HG03103 (cell line): Measurements from ENCODE around the gene IFNA5.

Experiments used
- ATAC-seq: cut with Tn5 transposase; IDR thresholded peaks from one replicate; pipeline ENCODE4 v1.9.1; 2021; ENCODE audit warnings: low read depth; ENCODE audit not compliant: unreplicated experiment

IFNA5 gene

DNA sequence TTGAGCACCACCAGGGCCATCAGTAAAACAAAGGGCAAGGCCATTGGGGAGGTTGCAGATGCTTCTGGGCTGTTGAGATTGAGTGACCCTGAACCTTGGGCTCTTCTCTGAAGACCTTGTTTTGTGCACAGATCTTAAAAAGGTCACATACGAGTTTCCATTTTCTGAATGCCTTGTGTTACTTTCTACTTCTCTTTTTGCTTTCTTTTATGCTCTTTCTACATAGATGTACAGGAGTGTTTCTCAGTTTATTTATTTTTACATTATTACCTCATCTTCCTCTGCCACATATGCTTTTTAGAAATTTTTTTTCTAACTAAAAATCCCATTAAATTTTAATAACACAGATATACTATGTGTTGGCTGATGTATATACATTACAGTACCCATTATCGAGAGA lies at the start of gene IFNA5:
IFNA5 (minus strand) TSS at position 101 of the 400 bp plus-strand sequence; CDS start at position 44, 57 bp downstream.
- ATAC-seq: no peak

DNA sequence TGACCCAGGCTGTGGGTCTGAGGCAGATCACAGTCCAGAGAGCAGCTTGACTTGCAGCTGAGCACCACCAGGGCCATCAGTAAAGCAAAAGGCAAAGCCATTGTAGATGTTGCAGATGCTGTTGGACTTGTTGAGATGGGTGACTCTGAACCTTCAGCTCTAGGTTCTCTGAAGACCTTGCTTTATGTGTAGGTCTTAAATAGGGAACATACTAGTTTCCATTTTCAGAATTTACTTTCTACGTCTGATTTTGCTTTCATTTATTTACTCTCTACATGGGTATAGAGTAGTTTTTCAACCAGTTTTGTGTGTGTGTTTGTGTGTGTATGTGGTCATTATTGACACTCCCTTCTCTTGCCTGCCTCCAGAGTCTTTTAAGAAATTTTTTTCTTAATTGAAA lies 45.7 kb upstream of the IFNA5 start, which contains the start of gene IFNA6:
IFNA6 (minus strand) TSS at position 101 of the 400 bp plus-strand sequence; CDS start at position 101, 0 bp downstream.
- no peak for ATAC-seq

DNA sequence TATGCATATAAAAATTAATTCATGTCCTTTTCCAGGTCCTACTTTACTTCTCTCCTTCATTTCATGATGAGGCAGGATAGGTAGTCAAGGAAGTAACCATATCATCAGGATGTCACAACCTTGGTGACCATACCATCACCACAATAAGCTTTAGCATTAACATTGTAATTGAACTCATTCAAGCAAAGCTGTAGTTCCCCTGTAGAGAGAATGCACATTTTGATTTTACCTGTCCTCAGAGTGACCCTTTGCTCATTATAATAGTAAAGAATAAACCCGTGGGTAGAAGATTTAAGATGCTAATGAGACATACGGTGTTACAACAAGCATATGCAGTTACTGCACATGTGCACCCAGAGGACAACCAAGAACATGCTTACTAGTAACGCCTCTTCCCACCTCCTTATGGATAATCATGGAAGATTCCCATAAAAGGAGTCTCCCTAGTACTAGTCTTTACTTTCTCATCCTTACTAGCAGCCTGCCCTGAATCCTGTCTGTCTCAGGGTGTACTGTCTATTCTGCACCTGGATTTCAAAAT lies 43.4 kb upstream of the IFNA5 start:
- ATAC-seq: no peak

DNA sequence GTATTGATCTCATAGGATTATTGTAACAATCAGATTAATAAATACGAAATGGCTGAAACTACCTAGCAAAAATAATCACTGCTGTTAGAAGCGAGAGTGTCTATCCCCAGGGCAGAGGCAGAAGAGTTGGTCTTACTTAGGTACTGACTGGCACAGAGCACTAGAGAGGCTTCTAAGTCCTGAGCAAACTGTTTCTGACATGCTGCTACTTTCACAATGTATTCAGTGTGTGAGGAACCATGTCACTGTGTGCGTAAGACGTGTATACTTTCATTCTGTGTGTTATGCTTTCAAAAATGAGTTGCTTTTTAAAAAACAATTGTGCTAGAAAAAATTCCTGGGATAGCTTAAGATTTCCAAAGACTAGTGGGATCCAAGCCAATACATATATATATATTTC lies 35.6 kb upstream of the IFNA5 start:
- no peak for ATAC-seq

DNA sequence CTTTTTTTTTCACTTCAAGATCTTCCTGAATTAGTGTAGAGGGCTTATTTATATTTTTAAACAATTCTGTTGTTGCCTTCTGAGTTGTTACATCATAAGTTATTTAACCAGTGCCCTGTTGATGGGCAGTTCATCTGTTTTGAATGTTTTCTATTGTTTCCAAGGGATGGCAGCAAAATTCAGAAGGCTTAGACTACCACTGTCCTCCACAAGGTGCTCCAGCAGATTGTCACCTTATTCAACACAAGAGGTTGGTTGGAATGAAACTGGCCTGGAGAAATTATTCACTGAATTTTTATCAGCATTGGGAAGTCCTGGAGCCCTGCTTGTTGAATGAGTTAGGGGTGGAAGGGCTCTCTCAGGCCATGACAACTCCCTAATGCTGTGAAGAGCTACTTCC lies 31.3 kb upstream of the IFNA5 start:
- ATAC-seq: no peak

DNA sequence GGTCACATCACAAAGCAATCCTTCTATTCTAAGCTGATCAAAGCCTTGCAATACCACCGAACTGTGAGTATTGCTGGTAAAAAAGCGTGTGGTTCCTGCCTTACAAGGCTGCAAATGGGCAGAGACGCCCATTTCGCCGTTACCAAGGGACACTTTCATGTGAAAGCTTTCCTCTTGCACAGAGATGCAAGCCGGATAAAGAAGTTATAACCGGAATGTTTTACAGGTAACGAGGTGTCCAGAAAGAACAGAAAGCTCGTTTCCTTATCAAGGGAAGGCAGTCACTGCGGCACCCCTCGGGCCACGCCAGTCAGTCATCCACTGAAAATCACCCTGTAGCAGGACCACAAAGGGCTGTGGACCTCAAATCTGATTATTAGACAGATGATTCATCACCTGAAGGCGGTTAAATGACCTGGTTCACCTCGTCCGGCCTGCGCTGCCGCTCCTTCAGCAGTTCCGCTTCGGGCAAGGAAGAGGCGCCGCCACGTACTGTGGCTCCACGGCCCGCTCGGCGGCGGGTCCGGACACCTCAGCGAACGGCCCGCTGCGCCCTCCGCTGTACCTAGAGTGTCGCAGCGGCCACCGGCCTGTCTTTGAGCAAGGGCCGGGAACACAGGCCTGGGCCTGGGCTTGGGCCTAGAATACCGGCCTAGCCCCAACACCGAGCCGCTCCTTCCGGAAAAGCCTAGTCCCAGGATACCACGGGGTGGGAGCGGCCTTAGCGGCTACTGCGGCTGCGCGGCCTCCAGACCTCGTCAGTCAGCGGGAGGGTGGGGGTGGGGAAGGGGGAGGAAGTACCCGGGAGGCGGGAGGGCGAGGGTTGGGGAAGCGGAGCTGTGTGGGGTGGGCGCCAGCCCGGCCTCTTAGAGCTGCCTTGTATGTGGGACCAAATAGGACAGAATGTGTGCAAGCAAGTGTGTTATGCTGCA lies 29.9 kb upstream of the IFNA5 start, which contains the start of gene KLHL9:
KLHL9 (minus strand) TSS at position 704 of the 932 bp plus-strand sequence; CDS start at position 159, 545 bp downstream.
- ATAC-seq: peak; percentile 83

DNA sequence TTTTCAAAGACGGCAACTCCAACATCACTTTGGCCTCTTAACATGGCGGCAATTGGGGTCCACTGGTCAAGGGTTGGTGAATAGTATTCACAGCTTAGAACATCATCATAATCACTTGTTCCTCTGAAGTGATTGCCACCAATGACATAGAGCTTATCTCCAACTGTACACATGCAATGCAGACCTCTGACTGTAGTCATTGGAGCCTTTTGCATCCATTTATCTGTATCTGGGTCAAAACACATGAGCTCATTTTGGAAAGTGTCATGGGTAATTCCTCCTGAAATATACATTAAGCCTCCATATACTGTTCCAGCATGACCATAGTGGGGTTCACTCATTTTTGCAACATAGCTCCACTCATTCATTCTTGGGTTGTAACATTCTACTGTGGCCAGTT lies 28.1 kb upstream of the IFNA5 start:
- no peak for ATAC-seq

DNA sequence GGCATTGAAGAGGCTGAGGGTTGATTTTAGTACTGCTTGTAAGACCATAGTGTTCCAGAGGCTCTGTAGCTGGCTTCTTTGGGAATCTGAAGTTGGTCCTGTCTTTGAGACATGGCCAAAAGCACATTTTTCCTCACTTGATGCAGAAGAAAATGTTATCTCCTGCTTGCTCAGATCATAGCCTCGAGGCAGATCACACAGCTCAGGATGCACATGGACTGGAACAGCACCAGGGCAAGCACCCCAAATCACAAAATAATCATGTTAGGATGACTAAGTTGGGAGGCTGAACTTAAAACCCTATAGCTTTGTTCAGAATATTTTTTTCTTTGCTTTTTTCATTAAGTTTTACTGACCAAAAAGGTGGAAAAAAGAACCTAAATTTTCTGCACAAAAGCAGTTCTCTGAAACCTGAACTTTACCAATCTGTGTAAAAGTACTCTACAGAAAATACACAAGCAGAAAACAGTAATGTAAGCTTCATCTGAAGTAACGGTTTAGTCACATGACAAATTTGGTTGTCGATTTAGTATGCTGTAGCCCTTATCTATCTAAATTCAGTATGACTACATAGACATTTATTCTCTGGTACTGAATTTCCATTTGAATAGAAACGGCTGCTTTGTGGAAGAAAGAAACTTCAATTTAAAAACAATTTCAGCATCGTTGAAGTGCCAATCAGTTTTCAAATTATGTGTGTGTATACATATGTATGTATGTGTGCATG lies 26.7 kb upstream of the IFNA5 start:
- ATAC-seq: no peak

DNA sequence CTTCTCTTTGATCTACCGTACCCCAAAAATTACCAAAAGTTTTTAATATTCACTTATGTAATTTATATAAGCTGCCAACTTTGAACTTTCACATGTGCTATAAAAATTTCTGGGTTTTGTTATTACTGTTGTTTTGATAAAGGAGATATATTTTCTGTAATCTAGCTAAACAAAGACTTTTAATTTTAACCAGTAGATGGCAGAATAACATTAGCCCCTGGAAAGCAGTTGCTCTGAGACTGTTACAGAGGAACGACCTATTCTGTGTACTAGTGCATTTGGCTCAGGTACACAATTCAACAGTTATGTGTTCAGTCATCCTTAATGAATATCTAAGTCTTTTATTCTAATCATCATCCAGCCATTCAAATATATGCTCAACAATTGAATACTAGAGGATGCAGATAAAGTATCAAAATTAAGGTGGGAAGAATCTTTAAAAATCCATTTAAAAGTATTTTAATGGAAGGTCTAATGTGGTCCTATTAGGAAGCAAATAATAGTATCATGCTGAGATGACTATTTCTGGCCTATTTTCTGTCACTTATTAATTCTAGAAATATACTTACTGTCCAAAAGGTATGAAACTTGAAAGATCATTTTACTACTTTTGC lies 21.5 kb upstream of the IFNA5 start:
- ATAC-seq: peak; percentile 81

DNA sequence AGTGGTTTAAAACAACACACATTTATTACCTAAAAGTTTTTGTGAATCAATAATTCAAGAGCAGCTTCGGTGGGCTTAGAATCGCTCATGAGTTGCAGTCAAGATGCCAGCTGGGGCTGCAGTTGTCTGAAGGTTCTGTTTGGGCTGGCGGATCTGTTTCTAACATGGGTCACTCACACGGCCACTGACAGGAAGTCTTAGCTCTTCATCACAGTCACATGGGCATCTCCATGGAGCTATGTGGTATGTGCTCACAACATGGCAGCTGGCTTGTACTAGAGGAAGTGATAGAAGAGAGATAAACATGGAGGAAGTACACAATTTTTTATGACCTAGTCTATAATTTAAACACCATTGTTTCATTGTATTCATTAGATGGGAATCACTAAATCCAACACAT lies 18.9 kb upstream of the IFNA5 start:
- ATAC-seq: no peak

DNA sequence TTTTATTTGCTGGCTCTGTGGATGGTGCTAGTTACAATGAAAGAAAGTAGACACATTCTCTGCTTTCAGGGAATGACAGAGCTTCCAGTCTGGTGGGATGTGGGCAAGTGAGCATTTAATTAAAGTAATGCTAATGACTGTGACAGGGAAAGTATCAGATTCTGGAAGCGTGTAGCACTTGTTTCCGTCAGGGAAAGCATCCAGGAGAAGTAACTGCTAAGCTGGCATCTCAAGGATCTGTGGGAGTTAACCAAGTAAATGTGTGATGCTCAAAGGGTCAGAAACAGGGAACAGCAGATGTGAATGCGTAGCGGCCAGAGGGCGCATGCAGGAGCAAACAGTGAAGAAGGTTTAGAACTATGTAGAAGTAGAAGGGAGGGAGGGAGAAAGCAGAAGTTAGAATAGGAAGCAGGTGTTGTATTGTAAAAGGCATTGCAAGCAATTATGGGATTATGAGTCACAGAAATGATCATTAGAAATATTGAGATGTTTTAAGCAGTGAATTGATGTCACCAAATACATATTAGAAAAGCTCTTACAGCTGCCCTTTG lies 17.9 kb upstream of the IFNA5 start:
- no peak for ATAC-seq

DNA sequence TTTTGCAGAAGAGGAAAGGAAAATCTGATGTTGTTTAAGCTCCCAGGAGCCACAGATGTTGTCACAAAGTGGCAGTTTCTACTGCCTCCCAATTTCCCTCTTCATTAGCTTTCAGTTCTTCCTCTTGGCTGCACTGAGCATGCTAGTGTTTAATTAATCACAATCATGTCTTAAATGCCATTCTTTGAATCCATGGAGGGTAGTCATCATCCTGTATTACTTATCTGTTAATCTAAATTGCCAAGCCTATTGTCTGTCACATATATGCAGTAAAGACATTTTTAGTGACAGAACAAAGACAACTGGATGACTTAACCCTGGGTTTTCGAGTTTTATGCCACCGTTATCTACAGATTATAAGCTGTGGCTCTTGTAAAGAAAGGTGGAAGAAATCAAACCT lies 15.4 kb upstream of the IFNA5 start:
- no peak for ATAC-seq

DNA sequence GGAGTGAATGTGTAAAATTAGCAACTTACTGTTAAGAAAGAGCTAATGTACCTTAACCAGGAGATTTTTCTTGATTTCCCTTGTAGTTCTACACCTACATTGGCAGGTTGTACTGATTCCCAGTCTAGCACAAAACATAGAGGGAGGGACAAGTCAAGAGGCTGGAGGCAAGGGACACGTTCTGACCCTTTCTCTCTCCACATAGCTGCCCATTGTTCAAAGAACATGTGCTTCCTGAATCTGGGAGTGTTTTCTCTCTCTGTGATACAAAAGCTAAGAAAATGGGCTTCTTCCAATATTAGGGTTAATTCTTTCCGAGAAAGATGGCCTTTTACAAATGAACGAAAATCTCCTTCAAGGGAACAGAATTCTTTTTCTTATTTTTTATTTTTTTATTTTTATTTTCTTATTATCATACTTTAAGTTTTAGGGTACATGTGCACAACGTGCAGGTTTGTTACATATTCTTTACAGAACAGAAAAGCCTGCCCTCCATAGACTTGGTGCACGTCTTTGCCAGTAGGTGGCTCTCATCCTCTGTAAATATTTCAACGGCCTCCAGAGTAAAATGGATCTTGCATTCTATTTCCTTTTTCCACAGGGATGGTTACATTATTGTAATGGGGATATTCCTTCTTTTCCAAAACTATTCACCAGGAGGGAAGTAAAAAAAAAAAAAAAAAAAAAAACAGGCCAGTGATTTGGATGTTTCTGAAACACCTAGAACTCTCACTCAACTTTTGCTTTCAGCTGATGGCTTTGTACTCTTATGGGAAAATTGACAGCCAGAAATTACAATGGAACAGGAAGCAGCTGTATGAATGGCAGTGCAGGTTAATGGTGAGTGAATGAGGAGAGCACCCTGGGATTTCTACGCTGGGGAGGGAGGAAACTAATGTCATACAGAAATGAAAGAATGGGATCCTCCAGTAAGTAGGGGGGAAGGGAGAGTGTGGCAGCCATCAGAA lies 13.1 kb upstream of the IFNA5 start:
- ATAC-seq: peak; percentile 65

DNA sequence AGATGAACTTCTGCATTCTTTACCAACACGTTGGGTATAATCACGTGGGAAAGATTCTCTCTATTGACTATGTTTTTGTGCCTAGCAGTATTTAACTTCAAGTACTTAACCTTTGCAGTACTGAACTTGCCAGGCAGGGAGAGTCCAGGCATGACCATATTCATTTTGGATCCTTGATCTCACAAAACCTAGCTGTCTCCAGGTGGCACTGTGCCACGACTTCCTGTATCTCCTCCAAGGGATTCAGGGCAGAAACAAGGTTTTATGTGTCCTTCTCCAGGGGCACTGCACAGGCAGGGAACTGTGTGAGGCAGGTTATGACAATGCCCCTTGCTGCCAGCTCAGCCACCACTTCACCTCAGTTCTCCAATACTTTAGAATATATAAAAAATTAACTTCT lies 11.7 kb upstream of the IFNA5 start:
- ATAC-seq: no peak

DNA sequence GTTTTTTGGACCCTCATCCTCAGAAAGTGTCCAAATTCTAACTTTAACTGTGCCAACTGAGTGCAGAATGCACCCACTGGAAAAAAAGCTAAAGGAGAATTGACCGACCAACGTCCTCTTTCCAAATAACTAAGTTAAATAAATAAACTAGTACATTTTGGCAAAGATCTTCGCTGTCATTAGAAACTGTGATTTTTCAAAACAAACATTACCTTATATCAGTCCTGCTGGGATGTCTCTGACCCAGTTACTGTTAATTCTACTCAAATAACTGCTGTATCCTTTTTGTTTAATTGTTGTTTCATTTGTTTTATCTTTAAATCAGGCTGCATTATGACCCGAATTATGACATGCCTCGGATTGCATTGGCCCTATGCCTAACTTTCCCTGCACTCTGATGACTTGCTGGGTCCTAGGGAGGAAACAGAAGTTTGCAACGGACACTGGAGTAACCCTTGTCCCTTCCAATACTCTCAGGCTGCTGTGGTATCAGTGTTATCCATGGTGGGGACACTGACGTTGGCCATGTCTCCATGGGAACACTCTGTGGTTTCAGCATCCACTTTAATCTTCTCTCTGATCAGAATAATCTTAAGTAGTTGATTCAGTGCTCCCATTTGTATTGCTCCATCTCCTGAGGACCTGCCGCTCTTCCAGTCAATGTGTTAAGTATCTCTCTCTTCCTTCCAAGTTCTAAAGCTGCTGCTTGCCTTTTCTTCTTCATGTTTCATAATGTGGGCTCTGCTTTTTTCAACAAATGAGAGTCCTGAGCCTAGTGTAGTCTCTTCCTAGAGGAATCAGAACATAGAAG lies 11.1 kb upstream of the IFNA5 start:
- no peak for ATAC-seq

DNA sequence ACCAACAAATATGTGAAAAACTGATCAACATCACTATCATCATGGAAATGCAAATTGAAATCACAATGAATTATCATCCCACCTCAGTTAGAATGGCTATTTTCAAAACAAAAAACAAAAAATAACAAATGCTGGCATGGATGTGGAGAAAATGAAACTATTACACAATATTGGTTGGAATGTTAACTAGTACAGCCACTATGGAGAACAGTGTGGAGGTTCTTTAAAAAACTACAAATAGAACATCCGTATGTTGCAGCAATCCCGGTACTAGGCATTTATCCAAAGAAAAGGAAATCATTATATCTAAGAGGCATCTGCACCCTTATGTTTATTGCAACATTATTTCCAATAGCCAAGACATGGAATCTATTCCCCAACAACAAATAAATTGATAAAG lies 9.0 kb upstream of the IFNA5 start:
- no peak for ATAC-seq

DNA sequence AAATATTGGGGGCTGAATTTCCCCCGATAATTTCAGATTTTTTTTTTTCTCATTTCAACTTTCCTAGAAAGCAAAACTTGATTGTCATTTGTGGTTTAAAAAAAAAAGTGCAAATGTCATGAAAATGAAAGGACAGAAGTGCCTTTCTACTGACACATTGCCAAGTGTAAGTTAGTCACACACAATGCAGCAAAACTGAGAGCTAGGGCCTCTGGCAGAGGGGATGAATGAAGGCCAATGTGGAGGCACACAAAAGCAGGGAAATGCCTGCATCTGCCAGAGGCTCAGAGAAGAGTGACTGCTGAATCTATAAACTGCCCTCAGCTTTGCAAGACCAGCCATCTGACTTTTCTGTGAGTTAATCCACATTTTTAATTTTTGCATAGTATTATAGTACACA lies 6.8 kb upstream of the IFNA5 start:
- no peak for ATAC-seq

DNA sequence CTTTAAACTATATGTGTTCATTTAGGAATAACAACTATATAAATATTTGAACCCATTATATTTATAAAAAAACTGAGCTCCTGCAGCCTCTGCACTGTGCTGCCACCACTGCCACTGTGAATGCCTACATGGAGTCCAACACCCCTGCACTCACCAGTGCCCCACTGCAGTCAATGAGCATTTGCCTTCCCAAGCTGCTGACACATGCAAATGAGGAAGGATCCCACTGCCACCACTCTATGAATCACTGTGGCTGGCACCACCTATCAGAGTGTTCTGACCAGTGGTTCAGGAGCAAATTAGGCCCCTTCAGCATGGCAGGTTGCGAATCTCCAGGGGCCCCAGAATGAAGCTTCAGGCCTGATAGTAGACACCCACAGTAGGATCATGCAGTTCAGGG lies 9.1 kb downstream of the IFNA5 start:
- ATAC-seq: no peak
